PC-3 (cell line): Measurements from ENCODE around the gene CLDN1. TPM values are rescaled to one million over a fixed set of nuclear protein-coding genes. Genes with fewer than 3 reads are reported as not detected.
A peak's percentile ranks its signal among the peaks of the same experiment; 100 is the strongest.

Experiments
- ATAC-seq: fragments of 200-7000 bp; cut with Tn5 transposase; 2 replicates; pipeline ENCODE4 v1.9.1; 2020; ENCODE audit warnings: mild to moderate bottlenecking, moderate library complexity
- BruUV-seq: library from RNA; stranded (reverse); fragments of 400-500 nt; replicated peaks from 2 replicates; lab custom pipeline; 2021; lab: Mats Ljungman, UMichigan
- CTCF ChIA-PET: fragments of 300-600 bp; sonication (Branson Sonifier 250); formaldehyde crosslinking; loops from one replicate; lab custom pipeline; 2022; ENCODE audit warnings: antibody characterized with exemption; lab: Charles Lee
- POLR2A ChIA-PET: fragments of 300-600 bp; sonication (Branson Sonifier 250); formaldehyde crosslinking; loops from one replicate; lab custom pipeline; 2022; ENCODE audit warnings: antibody characterized with exemption; ENCODE audit not compliant: unreplicated experiment; lab: Charles Lee
- DNase-seq: peaks from one replicate; pipeline ENCODE4 v3.0.0-alpha.2; 2015
- H2AFZ ChIP-seq: fragments of 300-600 bp; sonication (generic); 2 replicates; pipeline ENCODE4 v1.6.0; 2016; ENCODE audit warnings: antibody characterized with exemption, low read length
- H3F3A ChIP-seq: fragments of 300-600 bp; sonication (generic); one replicate; pipeline ENCODE4 v1.6.0; 2017; ENCODE audit warnings: antibody characterized with exemption, low read length, control low read depth, mild to moderate bottlenecking; ENCODE audit not compliant: unreplicated experiment
- H3K27ac ChIP-seq: fragments of 300-600 bp; sonication (generic); 2 replicates; pipeline ENCODE4 v1.5.1; 2016; ENCODE audit warnings: mild to moderate bottlenecking, low read length
- H3K27me3 ChIP-seq: fragments of 300-600 bp; sonication (generic); 2 replicates; pipeline ENCODE4 v1.6.1; 2016; ENCODE audit warnings: low read length, mixed read lengths
- H3K36me3 ChIP-seq: fragments of 300-600 bp; sonication (generic); 2 replicates; pipeline ENCODE4 v1.6.1; 2016; ENCODE audit warnings: low read depth, mixed run types, low read length, mixed read lengths
- H3K4me1 ChIP-seq: fragments of 300-600 bp; sonication (generic); 2 replicates; pipeline ENCODE4 v1.5.1; 2016; ENCODE audit warnings: low read length; ENCODE audit not compliant: insufficient read depth
- H3K4me2 ChIP-seq: fragments of 300-600 bp; sonication (generic); 2 replicates; pipeline ENCODE4 v1.6.0; 2016; ENCODE audit warnings: low read length
- H3K4me3 ChIP-seq: fragments of 300-600 bp; sonication (generic); 2 replicates; pipeline ENCODE4 v1.5.1; 2016; ENCODE audit warnings: mild to moderate bottlenecking, low read length, mixed read lengths
- H3K79me2 ChIP-seq: fragments of 300-600 bp; sonication (generic); 2 replicates; pipeline ENCODE4 v1.6.1; 2017; ENCODE audit warnings: low read length, mixed read lengths
- H3K9ac ChIP-seq: fragments of 300-600 bp; sonication (generic); 2 replicates; pipeline ENCODE4 v1.6.0; 2016; ENCODE audit warnings: mild to moderate bottlenecking, low read length
- H3K9me2 ChIP-seq: fragments of 300-600 bp; sonication (generic); replicated peaks from 2 replicates; pipeline ENCODE4 v1.6.1; 2016; ENCODE audit warnings: mixed run types, low read length, mixed read lengths
- H3K9me3 ChIP-seq: fragments of 300-600 bp; sonication (generic); 2 replicates; pipeline ENCODE4 v1.6.1; 2016; ENCODE audit warnings: low read length, mixed read lengths
- H4K20me1 ChIP-seq: fragments of 300-600 bp; sonication (generic); 2 replicates; pipeline ENCODE4 v1.6.1; 2016; ENCODE audit warnings: low read length, mixed read lengths
- CTCF ChIP-seq: fragments of 300-600 bp; sonication (generic); conservative IDR thresholded peaks from 2 replicates; pipeline ENCODE4 v1.5.1; 2017; ENCODE audit warnings: antibody characterized with exemption, low read depth, mild to moderate bottlenecking, low read length
- EZH2 ChIP-seq: fragments of 300-600 bp; sonication (generic); IDR thresholded peaks from one replicate; pipeline ENCODE4 v1.6.1; 2017; ENCODE audit warnings: antibody characterized with exemption, mild to moderate bottlenecking, low read length; ENCODE audit not compliant: unreplicated experiment
- EZH2phosphoT487 ChIP-seq: fragments of 300-600 bp; sonication (generic); IDR thresholded peaks from 2 replicates; pipeline ENCODE4 v1.6.1; 2018; ENCODE audit warnings: mild to moderate bottlenecking, antibody characterized with exemption, low read length, borderline replicate concordance
- intact Hi-C: fragments of 100-400 bp; cut with micrococcal nuclease; formaldehyde crosslinking; loops from 2 replicates; pipeline ENCODE4 v1.9.0; 2023
- total RNA-seq: library from RNA; depleted of rRNA; stranded (reverse); fragments of >200 nt; gene quantifications from 2 replicates; pipeline ENCODE4 v1.2.3, GENCODE V29; 2014

Gene CLDN1
- total RNA-seq, 1 experiment from 2014 or later, result 6.8 TPM

GRCh38 chr3:190307164-190307545 is 15.1 kb downstream of the CLDN1 start:
- intact Hi-C loops, result loop anchor here (1.0 to 5.0 kb wide), 4 partner anchors 10 to 80 kb away; no protein-coding TSS in a partner anchor
- no TSS peak for BruUV-seq
- 0 out of 2 replicates have a peak overlapping the region, but pooled peaks have one; percentile 5 for H3K4me3 ChIP-seq
- no peaks in the 10 kb centered on the region for H3F3A ChIP-seq
- peak overlapping the region; percentile 66 for H3K4me2 ChIP-seq
- ChIA-PET POLR2A (interaction anchor here (0.5 to 0.8 kb wide), 4 partner anchors 9 to 1415 kb away, joined by 4 to 5 read pairs (median 4); no protein-coding TSS in a partner anchor), CTCF (no interaction called here)
- no peaks in the 10 kb centered on the region for H3K9me2 ChIP-seq
- no peak overlapping the region for H2AFZ ChIP-seq
- H3K27ac ChIP-seq, result peak overlapping the region; percentile 80
- no peaks in the 10 kb centered on the region for H3K27me3 ChIP-seq
- TF ChIP-seq EZH2phosphoT487 (no peak), CTCF (no peak), EZH2 (no peak)
- DNase-seq (peak; percentile 72), ATAC-seq (peak; percentile 80)
- peaks cover 55% of the 10 kb centered on the region for H3K4me1 ChIP-seq
- peak overlapping the region; percentile 20 for H3K9ac ChIP-seq
- H3K36me3 ChIP-seq, result no peaks in the 10 kb centered on the region
- H3K79me2 ChIP-seq, result no peaks in the 10 kb centered on the region
- H4K20me1 ChIP-seq, result no peaks in the 10 kb centered on the region
- H3K9me3 ChIP-seq, result no peaks in the 10 kb centered on the region

GRCh38 chr3:190306513-190307163 is 15.6 kb downstream of the CLDN1 start:
- H3K4me1 ChIP-seq, result peaks cover 60% of the 10 kb centered on the region
- no peaks in the 10 kb centered on the region for H3K27me3 ChIP-seq
- 0 out of 2 replicates have a peak overlapping the region, but pooled peaks have one; percentile 5 for H3K4me3 ChIP-seq
- peak overlapping the region; percentile 20 for H3K9ac ChIP-seq
- peak overlapping the region; percentile 46 for H2AFZ ChIP-seq
- no peaks in the 10 kb centered on the region for H3F3A ChIP-seq
- DNase-seq, result peak; percentile 66
- intact Hi-C loops, result loop anchor here (1.0 to 5.0 kb wide), 4 partner anchors 9 to 80 kb away; no protein-coding TSS in a partner anchor
- BruUV-seq, result TSS peak; percentile 76
- no peaks in the 10 kb centered on the region for H4K20me1 ChIP-seq
- peak overlapping the region; percentile 80 for H3K27ac ChIP-seq
- peak overlapping the region; percentile 66 for H3K4me2 ChIP-seq
- ChIA-PET POLR2A (interaction anchor here (0.6 to 0.8 kb wide), 3 partner anchors 9 to 38 kb away, joined by 4 to 5 read pairs (median 4); no protein-coding TSS in a partner anchor), CTCF (no interaction called here)
- TF ChIP-seq EZH2phosphoT487, result no peak
- TF ChIP-seq CTCF, result no peak
- no peak for TF ChIP-seq EZH2
- no peaks in the 10 kb centered on the region for H3K9me2 ChIP-seq
- H3K79me2 ChIP-seq, result no peaks in the 10 kb centered on the region
- no peaks in the 10 kb centered on the region for H3K36me3 ChIP-seq
- ATAC-seq, result peak; percentile 62
- no peaks in the 10 kb centered on the region for H3K9me3 ChIP-seq

- no peaks in the 10 kb centered on the region for H3K27me3 ChIP-seq
- BruUV-seq, result no TSS peak
- H3K9ac ChIP-seq, result peak overlapping the region; percentile 20
- H2AFZ ChIP-seq, result no peak overlapping the region
- no peaks in the 10 kb centered on the region for H4K20me1 ChIP-seq
- POLR2A ChIA-PET, result no interaction called here
- intact Hi-C loops, result loop anchor here (5.0 kb wide), 1 partner anchor 79 kb away; no protein-coding TSS in a partner anchor
- H3K27ac ChIP-seq, result peak overlapping the region; percentile 80
- DNase-seq, result no peak
- no peaks in the 10 kb centered on the region for H3K79me2 ChIP-seq
- peaks cover 66% of the 10 kb centered on the region for H3K4me1 ChIP-seq
- H3K9me3 ChIP-seq, result no peaks in the 10 kb centered on the region
- H3K36me3 ChIP-seq, result no peaks in the 10 kb centered on the region
- H3K9me2 ChIP-seq, result no peaks in the 10 kb centered on the region
- peak overlapping the region; percentile 66 for H3K4me2 ChIP-seq
- no peak for ATAC-seq
- no peaks in the 10 kb centered on the region for H3F3A ChIP-seq
- TF ChIP-seq EZH2, result no peak
- no peak for TF ChIP-seq EZH2phosphoT487
- TF ChIP-seq CTCF, result no peak
- H3K4me3 ChIP-seq, result no peak overlapping the region
- CTCF ChIA-PET, result no interaction called here
These were observed 16.2 kb downstream of the CLDN1 start for GRCh38 chr3:190306026-190306425.
